Vagina (tissue), 2 donors: ENCODE data around the gene STK35. TPM values are rescaled to one million over a fixed set of nuclear protein-coding genes. Genes with fewer than 3 reads are reported as not detected.
A peak's percentile ranks its signal among the peaks of the same experiment; 100 is the strongest.

Experiments
- DNase-seq, 2 donors: peaks; one replicate each; pipeline ENCODE4 v3.0.0-alpha.2; 2017; ENCODE audit errors: extremely low spot score in 2 of 2
- H3K27ac ChIP-seq: fragments of 200-600 bp; sonication (generic); one replicate; pipeline ENCODE4 v1.5.1; 2019
- H3K27me3 ChIP-seq: fragments of 200-600 bp; sonication (generic); one replicate; pipeline ENCODE4 v1.5.1; 2019
- H3K36me3 ChIP-seq, 2 donors: fragments of 200-600 bp; sonication (generic); one replicate each; pipeline ENCODE4 v1.5.1; 2017 to 2019
- H3K4me1 ChIP-seq: fragments of 200-600 bp; sonication (generic); one replicate; pipeline ENCODE4 v1.5.1; 2019
- H3K4me3 ChIP-seq, 2 donors: fragments of 200-600 bp; sonication (generic); 1 replicate in 1 of 2; 2 replicates in 1 of 2; pipeline ENCODE4 v1.5.1; 2016 to 2019
- H3K9me3 ChIP-seq: fragments of 200-600 bp; sonication (generic); one replicate; pipeline ENCODE4 v1.5.1; 2019
- CTCF ChIP-seq, 3 experiments: fragments of 450-650 bp in 2 of 3; fragments of 200-600 bp in 1 of 3; sonication (generic) in 1 of 3; IDR thresholded peaks; one replicate each; pipeline ENCODE4 v1.5.1; 2017 to 2019; ENCODE audit warnings: antibody characterized with exemption in 3 of 3, mild to moderate bottlenecking in 2 of 3, moderate library complexity in 2 of 3
- POLR2A ChIP-seq, 2 donors: fragments of 450-650 bp; IDR thresholded peaks; one replicate each; pipeline ENCODE4 v1.6.1; 2017; ENCODE audit warnings: antibody characterized with exemption in 2 of 2, mild to moderate bottlenecking in 2 of 2, moderate library complexity in 2 of 2
- POLR2AphosphoS5 ChIP-seq, 2 donors: sonication (generic); formaldehyde crosslinking; IDR thresholded peaks; one replicate each; pipeline ENCODE4 v1.9.0; 2017; ENCODE audit warnings: antibody characterized with exemption in 2 of 2, mild to moderate bottlenecking in 2 of 2, low read depth in 1 of 2; ENCODE audit not compliant: insufficient read depth in 1 of 2
- intact Hi-C: fragments of 100-400 bp; cut with DNase I; formaldehyde crosslinking; loops from one replicate; pipeline ENCODE4 v1.15.1; 2023
- total RNA-seq: library from RNA; depleted of rRNA; stranded (reverse); fragments of >200 nt; gene quantifications from one replicate; pipeline ENCODE4 v1.2.3, GENCODE V29; 2016

STK35 gene
- total RNA-seq, 1 donor from 2014 or later: 11.5 TPM

- H3K27me3 ChIP-seq: no peaks in the 10 kb centered on the region
These were observed 15.2 kb upstream of the STK35 start for GRCh38 chr20:2086177-2086979.

GRCh38 chr20:2086980-2087377 lies 14.6 kb upstream of the STK35 start:
- no peaks in the 10 kb centered on the region for H3K9me3 ChIP-seq
- TF ChIP-seq POLR2A (IDR thresholded peaks at IDR 0.05) (no peak), POLR2AphosphoS5 (IDR thresholded peaks at IDR 0.05; ENCODE audit: insufficient read depth in 1 of 2, low read depth in 1 of 2) (no peak), CTCF (IDR thresholded peaks at IDR 0.05) (no peak)
- H3K27ac ChIP-seq: no peak overlapping the region
- intact Hi-C loops: no loop called here
- no peaks in the 10 kb centered on the region for H3K27me3 ChIP-seq
- H3K36me3 ChIP-seq: no peaks in the 10 kb centered on the region
- no peak overlapping the region for H3K4me3 ChIP-seq
- DNase-seq: no peak
- no peaks in the 10 kb centered on the region for H3K4me1 ChIP-seq

More at GRCh38 chr20:2086177-2086979, 15.2 kb upstream of the STK35 start:
- TF ChIP-seq CTCF (IDR thresholded peaks at IDR 0.05): peak in 1 of 3 experiments; percentile 17
- no peak for TF ChIP-seq POLR2AphosphoS5 (IDR thresholded peaks at IDR 0.05; ENCODE audit: insufficient read depth in 1 of 2, low read depth in 1 of 2)
- H3K27ac ChIP-seq: no peak overlapping the region
- H3K4me1 ChIP-seq: no peaks in the 10 kb centered on the region
- no peak overlapping the region for H3K4me3 ChIP-seq
- no peaks in the 10 kb centered on the region for H3K9me3 ChIP-seq
- no peaks in the 10 kb centered on the region for H3K36me3 ChIP-seq
- DNase-seq: no peak
- intact Hi-C loops: no loop called here

GRCh38 chr20:2088891-2089290 lies 12.7 kb upstream of the STK35 start:
- no peaks in the 10 kb centered on the region for H3K9me3 ChIP-seq
- no peaks in the 10 kb centered on the region for H3K36me3 ChIP-seq
- H3K27me3 ChIP-seq: no peaks in the 10 kb centered on the region
- intact Hi-C loops: no loop called here
- no peak for TF ChIP-seq POLR2AphosphoS5 (IDR thresholded peaks at IDR 0.05; ENCODE audit: insufficient read depth in 1 of 2, low read depth in 1 of 2)
- TF ChIP-seq POLR2A (IDR thresholded peaks at IDR 0.05): no peak
- no peak for TF ChIP-seq CTCF (IDR thresholded peaks at IDR 0.05)
- no peak overlapping the region for H3K27ac ChIP-seq
- H3K4me3 ChIP-seq: no peak overlapping the region
- no peaks in the 10 kb centered on the region for H3K4me1 ChIP-seq
- DNase-seq: no peak

GRCh38 chr20:2089447-2089846 lies 12.2 kb upstream of the STK35 start:
- no peak for DNase-seq

More at GRCh38 chr20:2089447-2089846, 12.2 kb upstream of the STK35 start:
- no peaks in the 10 kb centered on the region for H3K36me3 ChIP-seq
- intact Hi-C loops: no loop called here
- no peaks in the 10 kb centered on the region for H3K9me3 ChIP-seq
- H3K4me1 ChIP-seq: no peaks in the 10 kb centered on the region
- no peak overlapping the region for H3K27ac ChIP-seq
- TF ChIP-seq POLR2A (IDR thresholded peaks at IDR 0.05) (no peak), POLR2AphosphoS5 (IDR thresholded peaks at IDR 0.05; ENCODE audit: insufficient read depth in 1 of 2, low read depth in 1 of 2) (no peak), CTCF (IDR thresholded peaks at IDR 0.05) (no peak)
- H3K4me3 ChIP-seq: no peak overlapping the region
- H3K27me3 ChIP-seq: no peaks in the 10 kb centered on the region
